ENCODE results near the gene TXNRD1.

TXNRD1 gene

GRCh38 chr12:104280111-104280510 lies 64.5 kb downstream of the TXNRD1 start:
- TF ChIP-seq, protein P1, sequence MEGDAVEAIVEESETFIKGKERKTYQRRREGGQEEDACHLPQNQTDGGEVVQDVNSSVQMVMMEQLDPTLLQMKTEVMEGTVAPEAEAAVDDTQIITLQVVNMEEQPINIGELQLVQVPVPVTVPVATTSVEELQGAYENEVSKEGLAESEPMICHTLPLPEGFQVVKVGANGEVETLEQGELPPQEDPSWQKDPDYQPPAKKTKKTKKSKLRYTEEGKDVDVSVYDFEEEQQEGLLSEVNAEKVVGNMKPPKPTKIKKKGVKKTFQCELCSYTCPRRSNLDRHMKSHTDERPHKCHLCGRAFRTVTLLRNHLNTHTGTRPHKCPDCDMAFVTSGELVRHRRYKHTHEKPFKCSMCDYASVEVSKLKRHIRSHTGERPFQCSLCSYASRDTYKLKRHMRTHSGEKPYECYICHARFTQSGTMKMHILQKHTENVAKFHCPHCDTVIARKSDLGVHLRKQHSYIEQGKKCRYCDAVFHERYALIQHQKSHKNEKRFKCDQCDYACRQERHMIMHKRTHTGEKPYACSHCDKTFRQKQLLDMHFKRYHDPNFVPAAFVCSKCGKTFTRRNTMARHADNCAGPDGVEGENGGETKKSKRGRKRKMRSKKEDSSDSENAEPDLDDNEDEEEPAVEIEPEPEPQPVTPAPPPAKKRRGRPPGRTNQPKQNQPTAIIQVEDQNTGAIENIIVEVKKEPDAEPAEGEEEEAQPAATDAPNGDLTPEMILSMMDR (IDR thresholded peaks at IDR 0.05) = no peak

GRCh38 chr12:104280717-104281458 lies 65.3 kb downstream of the TXNRD1 start:
- TF ChIP-seq, protein P1 (IDR thresholded peaks at IDR 0.05) = no peak

- TF ChIP-seq, protein P1 (IDR thresholded peaks at IDR 0.05) = no peak
Measured at GRCh38 chr12:104281636-104282035, 66.1 kb downstream of the TXNRD1 start.

GRCh38 chr12:104282109-104282508 lies 66.5 kb downstream of the TXNRD1 start:
- TF ChIP-seq, protein P1 (IDR thresholded peaks at IDR 0.05) = no peak

- TF ChIP-seq, protein P1 (IDR thresholded peaks at IDR 0.05) = no peak
Measured at GRCh38 chr12:104285740-104286515, 70.3 kb downstream of the TXNRD1 start.

DNA sequence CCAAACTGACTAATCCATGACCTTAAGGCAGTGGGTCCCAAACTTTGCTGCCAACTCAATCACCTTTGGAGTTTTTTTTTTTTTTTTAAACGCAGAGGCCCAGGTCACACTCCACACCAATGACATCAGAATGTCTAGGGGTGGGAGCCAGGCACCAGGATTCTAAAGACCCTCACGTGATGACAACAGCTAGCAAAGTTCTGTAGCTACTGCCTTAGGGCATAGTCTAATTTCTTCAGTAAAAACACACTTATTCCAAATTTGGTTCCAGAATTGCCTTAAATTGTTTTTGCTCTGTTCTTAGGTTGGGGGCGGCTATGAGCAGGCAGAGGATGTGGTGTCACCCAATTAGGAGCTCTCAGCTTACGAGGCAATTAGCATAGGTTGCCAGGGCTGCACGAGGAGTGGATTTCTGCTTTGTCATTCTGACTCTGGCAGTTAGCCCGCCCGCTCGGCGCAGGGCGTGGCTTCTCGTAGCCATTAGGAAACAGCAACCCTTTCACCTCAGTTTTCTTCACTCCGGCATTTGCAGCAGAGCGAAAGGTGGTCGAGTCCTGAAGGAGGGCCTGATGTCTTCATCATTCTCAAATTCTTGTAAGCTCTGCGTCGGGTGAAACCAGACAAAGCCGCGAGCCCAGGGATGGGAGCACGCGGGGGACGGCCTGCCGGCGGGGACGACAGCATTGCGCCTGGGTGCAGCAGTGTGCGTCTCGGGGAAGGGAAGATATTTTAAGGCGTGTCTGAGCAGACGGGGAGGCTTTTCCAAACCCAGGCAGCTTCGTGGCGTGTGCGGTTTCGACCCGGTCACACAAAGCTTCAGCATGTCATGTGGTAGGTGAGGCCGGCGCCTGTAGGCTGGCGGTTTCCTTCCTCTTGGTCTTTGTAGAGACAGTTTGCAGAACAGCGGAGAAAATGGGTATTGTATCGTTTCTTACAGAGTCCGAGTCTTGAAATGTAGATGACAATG lies 71.2 kb downstream of the TXNRD1 start:
- TF ChIP-seq, protein P1 (IDR thresholded peaks at IDR 0.05) = no peak

- TF ChIP-seq, protein P1 (IDR thresholded peaks at IDR 0.05) = no peak
Measured at GRCh38 chr12:104288635-104289274, 73.2 kb downstream of the TXNRD1 start.
